GM19438 (cell line): ENCODE results near the gene GABRE.

Source experiments
- ATAC-seq: cut with Tn5 transposase; IDR thresholded peaks from one replicate; pipeline ENCODE4 v1.9.1; 2021; ENCODE audit warnings: low read depth; ENCODE audit not compliant: unreplicated experiment

Gene GABRE

GRCh38 chrX:151974336-151975227 lies at the start of gene GABRE:
GABRE (minus strand) TSS chrX:151974676; CDS start chrX:151974625, 51 bp downstream.
- no peak for ATAC-seq

- no peak for ATAC-seq
These were observed 46.4 kb upstream of the GABRE start for GRCh38 chrX:152020888-152021287.

- no peak for ATAC-seq
These were observed 25.3 kb upstream of the GABRE start for GRCh38 chrX:151999813-152000212.

GRCh38 chrX:151997539-151997938 lies 23.1 kb upstream of the GABRE start:
- ATAC-seq = no peak

- ATAC-seq = no peak
These were observed 21.9 kb upstream of the GABRE start for GRCh38 chrX:151996347-151996746.

GRCh38 chrX:151994476-151994875 lies 20.0 kb upstream of the GABRE start:
- no peak for ATAC-seq

- no peak for ATAC-seq
These were observed 14.3 kb upstream of the GABRE start for GRCh38 chrX:151988706-151989299.

- no peak for ATAC-seq
These were observed 12.6 kb upstream of the GABRE start for GRCh38 chrX:151987108-151987507.

- ATAC-seq = no peak
These were observed 11.5 kb upstream of the GABRE start for GRCh38 chrX:151985955-151986354.

GRCh38 chrX:151985531-151985930 lies 11.1 kb upstream of the GABRE start:
- no peak for ATAC-seq

- no peak for ATAC-seq
These were observed 10.4 kb upstream of the GABRE start for GRCh38 chrX:151984902-151985301.

GRCh38 chrX:151984328-151984727 lies 9.9 kb upstream of the GABRE start:
- no peak for ATAC-seq

GRCh38 chrX:151983186-151983585 lies 8.7 kb upstream of the GABRE start:
- ATAC-seq = no peak

GRCh38 chrX:151982222-151982621 lies 7.7 kb upstream of the GABRE start:
- no peak for ATAC-seq

- no peak for ATAC-seq
These were observed 6.7 kb upstream of the GABRE start for GRCh38 chrX:151981129-151981528.

GRCh38 chrX:151977923-151978322 lies 3.4 kb upstream of the GABRE start:
- ATAC-seq = no peak

GRCh38 chrX:151977009-151977408 lies 2.5 kb upstream of the GABRE start:
- ATAC-seq = no peak

- ATAC-seq = no peak
These were observed 1.3 kb upstream of the GABRE start for GRCh38 chrX:151975736-151976275.

- no peak for ATAC-seq
These were observed 735 bp upstream of the GABRE start for GRCh38 chrX:151975228-151975593.

- no peak for ATAC-seq
These were observed 583 bp downstream of the GABRE start for GRCh38 chrX:151973851-151974335.

- ATAC-seq = no peak
These were observed 1.3 kb downstream of the GABRE start for GRCh38 chrX:151973060-151973661.
